Measurements from ENCODE around the gene CD7.

CD7 gene

GRCh38 chr17:82328141-82328993 is 11.0 kb upstream of the CD7 start:
- DNase-seq, result no peak

- DNase-seq, result no peak
Measured at GRCh38 chr17:82327757-82328140, 10.3 kb upstream of the CD7 start.

GRCh38 chr17:82327289-82327688 is 9.9 kb upstream of the CD7 start:
- no peak for DNase-seq

- no peak for DNase-seq
Measured at GRCh38 chr17:82325286-82326180, 8.1 kb upstream of the CD7 start.

GRCh38 chr17:82324566-82325285 is 7.3 kb upstream of the CD7 start:
- DNase-seq, result no peak

- no peak for DNase-seq
Measured at GRCh38 chr17:82323514-82324234, 6.3 kb upstream of the CD7 start.

- no peak for DNase-seq
Measured at GRCh38 chr17:82322526-82323453, 5.4 kb upstream of the CD7 start.

GRCh38 chr17:82321947-82322466 is 4.6 kb upstream of the CD7 start:
- no peak for DNase-seq

GRCh38 chr17:82320956-82321927 is 3.8 kb upstream of the CD7 start:
- DNase-seq, result peak; percentile 67

GRCh38 chr17:82320140-82320840 is 2.9 kb upstream of the CD7 start:
- DNase-seq, result no peak

- DNase-seq, result no peak
Measured at GRCh38 chr17:82319619-82320062, 2.2 kb upstream of the CD7 start.

- DNase-seq, result no peak
Measured at GRCh38 chr17:82318772-82319606, 1.6 kb upstream of the CD7 start.

- DNase-seq, result no peak
Measured at GRCh38 chr17:82318169-82318498, 726 bp upstream of the CD7 start.

GRCh38 chr17:82316651-82317393 is 586 bp downstream of the CD7 start:
- no peak for DNase-seq

GRCh38 chr17:82315703-82316358 is 1.6 kb downstream of the CD7 start:
- no peak for DNase-seq

GRCh38 chr17:82314727-82315605 is 2.4 kb downstream of the CD7 start:
- DNase-seq, result no peak

Data from activated CD4-positive, alpha-beta T cell treated with anti-CD3 and anti-CD28 coated beads, Interleukin-2, Interleukin-6, amounts not matched to agents 100 ng/mL and 50 ng/mL, durations not matched to agents 16 hours and 8 hours (primary cell).